Measurements from ENCODE around the gene HEATR5B.
"Not testable (repeated sequence)": the region's sequence is repeated elsewhere in the genome, so short reads cannot be mapped to it uniquely, and the experiment has no call there.

Gene HEATR5B

DNA sequence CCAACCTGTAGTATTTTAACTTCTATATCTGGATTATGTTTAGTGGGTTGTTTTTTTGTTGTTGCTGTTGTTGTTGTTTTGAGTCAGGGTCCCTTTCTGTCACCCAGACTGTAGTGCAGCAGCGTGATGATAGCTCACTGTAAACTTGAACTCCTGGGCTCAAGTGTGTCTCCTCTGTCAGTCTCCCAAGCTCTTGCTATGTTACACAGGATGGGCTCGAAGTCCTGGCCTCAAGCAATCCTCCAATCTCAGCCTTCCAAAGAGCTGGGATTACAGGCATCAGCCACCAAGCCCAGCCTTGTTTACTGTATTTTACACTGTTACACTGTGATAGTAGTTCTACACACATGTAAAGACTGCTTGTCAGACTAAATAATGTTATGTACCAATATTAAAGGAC lies 108.1 kb downstream of the HEATR5B start:
- no peak for FAIRE-seq

DNA sequence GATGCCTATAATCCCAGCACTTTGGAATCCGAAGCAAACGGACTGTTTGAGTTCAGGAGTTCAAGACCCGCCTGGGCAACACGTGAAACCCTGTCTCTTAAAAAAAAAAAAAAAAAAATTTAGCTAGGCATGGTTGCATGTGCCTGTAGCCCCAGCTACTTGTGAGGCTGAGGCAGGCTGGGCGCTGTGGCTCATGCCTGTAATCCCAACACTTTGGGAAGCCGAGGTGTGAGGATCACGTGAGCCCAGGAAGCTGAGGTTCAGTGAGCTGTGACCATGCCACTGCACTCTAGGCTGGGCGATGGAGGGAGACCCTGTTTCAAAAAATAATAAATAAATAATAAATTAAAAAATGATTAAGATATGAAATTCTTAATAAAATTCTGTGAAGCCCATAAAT lies 108.9 kb downstream of the HEATR5B start:
- FAIRE-seq, result no peak

DNA sequence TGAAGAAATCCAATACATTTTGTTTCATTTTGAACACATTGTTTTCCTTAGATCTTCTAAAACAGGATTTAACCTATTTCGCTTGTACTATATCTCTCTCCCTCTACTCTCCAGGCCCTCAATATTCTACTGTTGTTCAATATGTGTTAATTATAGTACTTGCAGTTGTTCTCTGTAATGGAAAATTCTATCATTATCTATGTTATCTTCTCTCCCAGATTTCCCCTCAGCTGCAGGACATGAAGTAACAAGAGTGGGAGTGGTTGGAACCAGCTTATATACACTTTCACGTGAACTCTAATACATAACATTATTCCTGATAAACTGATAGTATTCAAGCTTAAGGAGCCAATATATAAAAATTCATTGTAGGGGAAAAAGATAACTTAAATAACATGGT lies 110.9 kb downstream of the HEATR5B start:
- no peak for FAIRE-seq

DNA sequence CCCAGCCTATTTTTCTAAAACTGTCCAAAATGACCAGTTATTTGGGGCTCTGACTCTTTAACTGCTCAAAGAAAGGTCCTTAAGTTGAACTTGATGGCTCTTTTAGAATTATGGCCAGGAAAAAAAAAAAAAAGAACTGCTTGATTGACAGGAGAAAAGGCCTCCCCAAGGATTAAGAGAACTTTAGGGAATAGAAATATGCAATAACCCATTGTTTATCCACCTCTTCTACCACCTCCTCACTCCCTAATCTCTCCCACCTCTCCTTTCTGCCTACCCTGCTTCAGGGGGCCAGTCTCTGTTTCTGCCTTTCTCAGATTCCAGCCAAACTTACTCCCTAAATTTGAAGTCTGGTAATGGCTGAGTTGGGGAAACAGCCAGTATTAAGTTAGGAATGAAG lies 112.2 kb downstream of the HEATR5B start:
- FAIRE-seq, result no peak

DNA sequence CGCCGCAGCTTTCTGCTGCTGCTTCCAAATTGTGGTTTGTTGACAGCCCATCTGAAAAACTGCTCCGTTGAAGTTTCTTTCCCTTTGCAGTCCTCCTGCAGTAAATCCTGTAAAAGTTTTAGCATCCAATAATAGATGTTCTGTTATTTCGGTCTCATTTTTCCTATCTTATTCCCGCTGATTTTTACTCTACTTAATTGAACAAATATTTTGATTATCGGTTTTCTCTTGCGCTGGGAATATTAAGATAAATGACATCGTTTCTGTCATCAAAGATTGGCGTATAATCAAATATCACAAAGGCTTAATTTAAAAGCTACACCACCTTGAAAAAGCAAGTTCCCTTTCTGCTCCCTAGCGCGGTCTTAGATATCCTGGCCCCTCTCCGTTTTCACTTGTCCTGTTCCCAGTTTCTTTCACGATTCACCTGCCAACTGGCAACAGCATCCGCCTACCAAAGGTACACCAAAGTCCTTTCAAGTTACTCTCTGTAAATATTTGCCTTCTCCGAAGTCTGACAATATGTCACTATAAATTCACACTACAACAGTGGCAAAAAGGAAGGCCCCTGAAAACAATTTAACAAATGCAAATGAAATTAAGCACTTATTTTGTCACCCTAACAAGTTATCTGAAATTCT lies 116.8 kb downstream of the HEATR5B start:
- no peak for FAIRE-seq

DNA sequence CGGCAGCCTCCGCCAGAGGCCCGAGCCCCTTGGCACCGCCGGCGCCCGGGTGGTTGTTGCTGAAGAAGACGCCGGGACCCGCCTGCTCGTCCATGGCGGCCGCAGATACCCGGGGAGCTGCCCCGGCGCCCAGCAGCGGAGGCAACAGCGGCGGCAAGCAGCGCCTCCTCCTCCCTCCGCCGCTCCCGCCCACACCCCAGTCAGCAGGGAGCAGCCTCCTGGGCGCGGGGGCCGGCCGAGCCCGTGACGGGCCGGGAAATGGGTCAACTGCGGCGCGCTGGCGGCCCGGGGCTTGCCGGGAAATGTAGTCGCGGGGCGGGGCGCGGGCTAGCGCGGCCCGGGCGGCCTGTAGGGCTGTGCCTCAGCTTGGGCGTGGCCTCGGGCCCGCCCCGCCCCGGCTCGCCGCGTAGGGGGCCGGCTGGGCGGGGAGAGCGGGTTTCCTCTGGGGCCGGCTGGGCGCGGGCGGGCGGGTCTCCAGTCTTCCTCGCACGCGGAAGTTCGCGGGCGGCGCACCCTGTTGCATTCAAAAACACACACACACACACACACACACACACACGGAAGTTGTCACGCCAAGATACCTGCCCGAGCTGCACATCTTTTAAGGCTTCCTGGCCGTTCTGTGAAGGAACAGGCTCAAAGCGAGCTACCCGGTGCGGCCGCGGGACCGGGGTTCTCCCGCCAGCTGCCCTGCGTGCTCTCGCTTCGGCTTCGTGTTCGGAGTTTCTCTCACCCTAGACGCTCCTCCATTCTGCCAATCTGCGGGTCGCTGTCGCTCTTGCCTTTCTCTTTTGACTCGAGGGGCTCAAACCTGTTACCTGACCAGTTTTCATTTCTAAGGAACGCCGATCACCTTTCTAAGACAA lies 117.6 kb downstream of the HEATR5B start, which contains the start of gene STRN:
STRN (minus strand) TSS at position 167 of the 866 bp plus-strand sequence; CDS start at position 94, 73 bp downstream.
- FAIRE-seq, result no peak

DNA sequence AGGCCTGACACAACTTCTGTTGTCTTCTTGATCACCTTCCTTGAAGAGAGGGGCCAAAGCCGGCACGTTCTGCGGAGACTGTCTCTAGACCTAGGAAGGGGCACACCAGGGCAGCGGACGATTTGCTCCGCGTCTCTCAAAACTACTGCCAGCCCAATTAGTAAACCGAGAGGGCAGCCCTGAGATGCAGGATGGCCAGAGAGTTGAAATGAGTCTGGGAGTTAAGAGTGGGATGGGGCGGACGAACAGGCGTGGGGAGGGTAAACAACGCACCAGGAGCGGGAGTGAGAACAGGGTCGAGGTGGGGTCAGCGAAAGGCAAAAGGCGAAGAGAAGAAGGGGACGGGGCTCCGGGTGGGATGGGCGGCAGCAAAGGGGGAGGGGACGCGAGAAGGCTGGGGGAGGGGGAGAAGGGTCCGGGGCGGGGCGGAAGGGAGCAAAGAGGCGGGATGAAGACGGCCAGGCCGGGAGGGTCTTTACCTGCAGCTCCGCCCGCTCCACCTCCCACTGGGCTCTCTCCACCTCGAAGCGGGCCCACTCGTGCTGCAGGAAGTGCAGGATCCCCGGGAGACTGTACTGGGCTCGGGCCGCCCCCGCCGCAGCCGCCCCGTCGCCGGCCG lies 118.3 kb downstream of the HEATR5B start:
- no peak for FAIRE-seq

DNA sequence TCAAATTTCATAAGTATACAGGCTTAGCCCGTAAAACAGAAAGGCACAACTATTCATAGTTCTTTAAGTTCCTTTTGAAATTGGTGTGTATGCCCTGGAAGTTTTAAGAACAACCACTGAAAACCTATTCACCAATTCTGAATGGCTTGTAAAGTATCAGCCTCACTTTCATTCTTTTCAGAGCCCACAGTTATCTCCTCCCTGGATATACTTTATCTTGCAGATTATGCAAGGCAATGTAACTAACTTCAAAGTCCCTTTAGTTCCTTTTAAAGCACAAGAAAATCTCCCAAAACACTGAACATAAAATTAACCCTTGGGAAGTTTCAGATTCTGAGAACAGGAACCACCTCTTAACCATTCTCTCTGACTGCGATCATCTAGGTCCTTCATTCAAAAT lies 119.0 kb downstream of the HEATR5B start:
- FAIRE-seq, result no peak

DNA sequence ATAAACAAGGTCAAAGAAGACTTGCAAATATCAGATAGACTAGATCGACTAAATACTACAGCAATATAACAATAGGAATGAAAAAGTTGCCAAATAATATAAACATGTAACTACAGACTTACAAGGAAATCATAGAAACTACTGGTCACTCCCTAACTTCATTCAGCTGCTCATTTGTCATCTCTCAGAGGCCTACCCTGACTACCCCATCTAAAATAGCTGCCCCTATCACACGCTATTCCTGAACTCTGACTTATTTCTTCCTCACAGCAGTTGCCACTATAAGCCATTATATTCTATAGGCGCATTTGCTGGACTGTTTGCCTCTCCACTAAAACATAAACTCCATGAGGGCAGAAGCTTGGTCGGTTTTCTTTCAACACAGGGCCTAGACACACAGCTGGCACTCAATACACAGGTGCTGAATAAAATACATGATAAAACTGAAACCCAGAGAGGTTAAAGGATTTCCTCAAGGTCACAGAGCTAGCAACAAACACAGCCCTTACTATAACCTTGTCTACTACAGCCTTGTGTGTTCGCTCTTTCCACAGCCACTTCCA lies 119.6 kb downstream of the HEATR5B start:
- FAIRE-seq, result no peak

DNA sequence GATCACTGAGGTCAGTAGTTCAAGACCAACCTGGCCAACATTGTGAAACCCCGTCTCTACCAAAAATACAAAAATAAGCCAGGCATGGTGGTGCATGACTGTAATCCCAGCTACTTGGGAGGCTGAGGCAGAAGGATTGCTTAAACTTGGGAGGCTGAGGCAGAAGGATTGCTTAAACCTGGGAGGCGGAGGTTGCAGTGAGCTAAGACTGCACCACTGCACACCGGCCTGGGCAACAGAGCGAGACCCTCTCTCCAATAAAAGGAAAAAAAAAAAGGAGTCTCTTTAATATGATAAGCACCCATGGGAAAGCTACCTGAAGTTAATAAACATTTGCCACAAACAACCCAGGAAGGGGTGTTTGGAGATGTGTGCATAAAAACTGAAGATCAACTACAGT lies 120.4 kb downstream of the HEATR5B start:
- no peak for FAIRE-seq

DNA sequence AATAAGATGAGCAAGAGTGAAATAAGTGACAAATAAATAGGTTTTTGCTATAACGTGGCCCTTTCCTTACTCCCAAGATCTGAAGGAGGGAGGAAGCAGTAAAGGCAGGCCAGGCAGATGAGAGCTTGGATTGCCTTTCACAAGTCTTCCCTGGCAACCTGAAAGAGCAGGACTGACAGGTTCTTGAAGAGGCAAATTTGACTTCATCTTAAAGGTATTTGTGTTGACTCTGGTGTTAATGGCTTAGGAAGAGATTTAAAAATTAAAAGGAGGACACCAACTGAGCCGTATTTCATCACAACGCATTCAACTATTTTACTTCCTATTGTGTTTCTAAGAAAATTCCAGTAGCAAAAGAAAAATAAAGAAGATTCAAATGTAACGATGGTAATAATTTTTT lies 121.1 kb downstream of the HEATR5B start:
- no peak for FAIRE-seq

DNA sequence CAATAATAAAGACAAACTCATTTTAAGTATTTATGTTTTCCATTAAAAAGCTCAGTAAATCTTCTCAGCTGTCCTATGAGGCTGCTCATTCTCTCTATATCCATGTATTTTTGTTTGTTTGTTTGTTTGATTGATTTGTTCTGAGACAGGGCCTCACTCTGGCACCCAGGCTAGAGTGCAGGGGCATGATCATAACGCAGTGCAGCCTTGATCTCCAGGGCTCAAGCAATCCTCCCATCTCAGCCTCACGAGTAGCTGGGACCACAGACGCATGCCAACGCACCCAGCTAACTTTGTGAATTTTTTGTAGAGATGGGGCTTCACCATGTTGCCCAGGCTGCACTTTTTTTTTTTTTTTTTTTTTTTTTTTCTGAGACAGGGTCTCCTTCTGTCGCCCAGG lies 123.4 kb downstream of the HEATR5B start:
- no peak for FAIRE-seq

DNA sequence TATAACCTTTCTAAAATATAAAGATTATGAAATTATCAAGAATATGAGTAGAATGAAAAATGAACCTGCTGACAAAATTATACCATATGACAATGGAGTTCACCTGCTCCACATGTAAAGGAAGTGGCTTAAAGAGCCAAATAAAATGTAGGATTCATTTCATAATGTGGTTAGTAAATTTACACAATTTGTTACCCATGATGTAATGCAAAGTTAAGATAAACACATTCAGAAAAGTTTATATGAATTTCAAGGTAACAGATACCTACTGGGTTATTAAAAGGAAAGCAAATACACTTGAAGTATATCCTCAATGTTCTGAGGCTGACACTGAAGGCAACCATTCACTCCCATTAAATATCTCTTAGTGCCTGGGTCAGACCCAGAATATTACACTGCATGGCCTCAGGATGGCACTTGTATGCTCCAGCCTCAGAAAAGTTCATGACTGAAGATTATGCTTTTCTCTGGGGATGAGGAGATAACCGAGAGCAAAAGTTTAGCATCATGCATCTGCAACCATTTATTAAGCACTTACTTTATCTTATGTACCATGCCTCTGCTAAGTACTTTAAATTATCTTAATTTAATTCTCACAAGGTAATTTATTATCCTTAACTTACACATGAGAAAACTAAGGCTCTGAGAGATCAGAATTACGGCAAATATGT lies 124.0 kb downstream of the HEATR5B start:
- no peak for FAIRE-seq

DNA sequence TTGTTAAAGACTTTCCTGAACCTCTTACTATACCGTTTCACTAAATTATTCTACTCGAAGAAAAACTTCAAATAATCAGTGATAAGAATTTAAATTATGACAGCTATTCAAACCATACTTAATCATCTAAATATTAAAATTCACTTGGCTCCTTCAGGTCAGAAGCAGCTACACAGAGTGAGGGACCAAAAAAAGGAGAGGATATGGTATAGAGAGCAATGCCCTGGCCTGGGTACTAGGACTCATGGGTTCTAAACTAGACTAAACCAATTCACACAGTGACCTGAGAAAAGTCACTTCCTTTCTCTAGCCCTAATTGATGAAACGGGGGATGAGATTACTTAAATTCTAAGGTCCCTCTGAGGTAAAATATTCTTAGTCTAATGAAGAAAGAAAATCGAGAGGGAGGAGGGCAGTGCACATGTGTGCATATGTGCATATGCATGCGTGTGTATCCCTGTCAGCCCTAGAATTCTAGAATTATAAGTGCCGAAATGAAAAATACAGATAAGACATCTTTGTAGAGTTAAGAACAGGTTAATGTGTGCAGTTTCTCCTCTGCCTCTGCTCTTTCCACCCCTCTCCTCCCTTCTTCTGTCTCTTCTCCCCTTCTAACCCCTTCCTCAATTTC lies 129.1 kb downstream of the HEATR5B start:
- FAIRE-seq, result no peak

DNA sequence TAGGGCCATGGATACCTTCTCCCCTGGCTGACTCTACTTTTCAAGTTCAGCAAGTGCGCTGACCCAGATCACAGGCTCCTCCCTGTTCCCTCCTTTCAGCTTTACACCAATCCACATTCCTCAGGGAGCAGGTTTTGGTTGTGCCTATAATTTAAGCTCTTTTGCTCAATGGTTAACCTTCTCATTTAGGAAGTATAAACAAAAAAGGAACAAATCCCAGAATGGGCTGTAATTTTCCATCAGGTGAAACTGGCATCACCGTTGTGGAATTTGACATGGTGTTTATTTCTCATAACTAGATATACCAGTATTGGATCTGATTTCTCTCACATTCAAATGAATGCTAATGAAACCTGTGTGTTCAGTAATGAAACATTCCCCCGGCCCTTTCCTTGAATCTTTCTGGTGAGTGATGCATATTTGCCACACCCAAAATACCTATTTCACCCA lies 131.4 kb downstream of the HEATR5B start:
- no peak for FAIRE-seq

DNA sequence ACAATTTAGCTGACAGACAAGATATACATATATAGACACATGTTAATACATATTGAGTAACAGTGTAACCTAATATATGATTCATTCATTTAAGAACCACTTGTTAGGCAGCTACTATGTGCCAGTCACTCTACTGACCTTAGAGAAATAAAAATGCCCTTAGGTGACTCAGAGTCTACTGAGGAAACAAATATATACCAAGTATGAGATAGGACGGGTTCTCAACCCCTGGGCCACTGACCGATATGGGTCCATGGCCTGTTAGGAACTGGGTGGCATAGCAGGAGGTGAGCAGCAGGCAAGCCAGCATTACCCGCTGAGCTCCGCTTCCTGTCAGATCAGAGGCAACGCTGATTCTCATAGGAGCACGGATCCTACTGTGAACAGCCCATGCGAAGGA lies 132.6 kb downstream of the HEATR5B start:
- FAIRE-seq, result no peak

DNA sequence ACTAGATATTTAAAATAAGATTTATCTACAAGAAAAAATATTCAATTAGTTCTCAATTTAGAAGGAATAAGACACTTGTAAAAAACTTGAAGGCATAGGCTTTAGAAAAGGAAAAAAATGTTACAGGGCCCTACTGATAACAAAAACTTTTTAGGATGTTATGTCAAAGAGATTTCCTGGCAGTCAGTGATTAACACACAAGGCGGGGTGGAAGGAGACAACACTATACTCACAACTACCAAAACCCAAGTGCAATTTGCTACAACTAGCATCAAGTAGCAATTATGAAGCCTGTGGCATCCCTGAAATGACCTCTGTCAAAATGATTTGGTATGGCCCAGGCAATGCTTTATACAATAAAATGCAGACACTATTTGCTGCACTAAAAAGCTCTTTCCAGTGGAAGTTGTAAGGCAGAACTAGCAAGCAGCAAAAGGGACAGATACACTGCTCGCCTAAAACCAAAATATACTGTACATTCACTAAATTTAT lies 133.1 kb downstream of the HEATR5B start:
- no peak for FAIRE-seq

DNA sequence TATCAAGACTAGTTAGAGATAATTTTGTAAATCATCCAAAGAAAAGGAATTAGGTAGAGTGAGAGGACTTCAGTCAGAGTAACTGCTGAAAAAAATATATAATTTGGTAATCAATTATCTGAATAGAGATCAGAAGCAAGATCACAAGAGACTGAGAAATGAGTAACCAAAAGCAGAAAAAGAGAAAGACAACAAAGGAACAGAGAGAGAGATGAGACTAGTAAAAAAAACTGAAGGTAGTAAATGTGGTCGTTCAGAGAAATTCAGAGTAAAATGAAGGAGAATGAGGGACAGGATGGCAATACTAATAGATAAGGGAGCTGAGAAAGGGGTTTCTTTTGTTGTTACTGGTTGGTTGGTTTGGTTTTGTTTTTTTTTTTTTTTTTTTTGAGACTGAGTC lies 134.3 kb downstream of the HEATR5B start:
- no peak for FAIRE-seq

DNA sequence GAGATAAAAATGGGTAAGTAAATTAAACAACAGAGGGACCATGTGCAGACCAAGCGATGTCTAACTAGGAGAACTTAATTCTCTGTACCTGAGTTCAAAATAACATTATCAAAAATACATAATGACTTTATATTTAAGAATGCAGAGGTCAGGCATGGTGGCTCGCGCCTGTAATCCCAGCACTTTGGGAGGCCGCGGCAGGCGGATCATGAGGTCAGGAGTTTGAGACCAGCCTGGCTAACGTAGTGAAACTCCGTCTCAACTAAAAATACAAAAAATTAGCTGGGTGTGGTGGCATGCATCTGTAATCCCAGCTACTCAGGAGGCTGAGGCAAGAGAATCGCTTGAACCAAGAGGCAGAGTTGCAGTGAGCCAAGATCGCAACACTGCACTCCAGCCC lies 138.9 kb downstream of the HEATR5B start:
- FAIRE-seq, result not testable (repeated sequence)

DNA sequence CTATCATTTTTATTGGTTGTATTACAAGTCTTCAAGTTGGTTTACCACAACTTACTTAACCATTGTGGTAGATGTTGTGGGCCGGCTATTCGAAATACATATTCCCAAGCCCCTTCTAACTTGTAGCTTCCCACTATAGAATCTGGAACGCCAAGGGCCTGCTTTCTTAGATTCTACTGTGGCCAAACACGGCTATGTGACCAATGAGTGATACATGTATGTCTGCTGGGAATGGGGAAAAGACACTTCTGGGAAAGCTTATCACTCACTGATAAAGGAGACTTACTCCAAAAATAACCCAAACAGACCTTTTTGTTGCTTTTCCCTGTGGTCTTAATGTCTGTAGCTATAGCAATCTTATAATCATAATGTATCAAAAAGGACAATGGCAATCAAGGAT lies 142.3 kb downstream of the HEATR5B start:
- FAIRE-seq, result no peak

DNA sequence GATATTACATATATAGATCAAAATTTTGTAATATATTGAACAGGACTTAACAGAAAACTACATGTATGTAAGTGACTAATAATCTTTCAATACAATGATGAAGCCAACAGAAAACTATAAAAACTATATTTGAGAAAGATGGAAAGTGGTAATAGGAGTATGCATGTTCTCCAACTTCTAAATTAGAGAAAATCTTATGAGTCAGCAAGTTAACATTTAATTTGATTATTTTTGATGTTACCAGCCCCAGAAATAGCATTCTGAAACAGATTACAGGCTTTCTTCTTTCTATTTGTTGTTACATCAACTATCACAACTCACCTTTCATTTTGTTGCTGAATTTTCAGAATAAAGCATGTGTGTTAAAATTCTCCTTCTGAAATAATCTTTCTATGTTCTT lies 147.6 kb downstream of the HEATR5B start:
- peak; percentile 15 for FAIRE-seq

DNA sequence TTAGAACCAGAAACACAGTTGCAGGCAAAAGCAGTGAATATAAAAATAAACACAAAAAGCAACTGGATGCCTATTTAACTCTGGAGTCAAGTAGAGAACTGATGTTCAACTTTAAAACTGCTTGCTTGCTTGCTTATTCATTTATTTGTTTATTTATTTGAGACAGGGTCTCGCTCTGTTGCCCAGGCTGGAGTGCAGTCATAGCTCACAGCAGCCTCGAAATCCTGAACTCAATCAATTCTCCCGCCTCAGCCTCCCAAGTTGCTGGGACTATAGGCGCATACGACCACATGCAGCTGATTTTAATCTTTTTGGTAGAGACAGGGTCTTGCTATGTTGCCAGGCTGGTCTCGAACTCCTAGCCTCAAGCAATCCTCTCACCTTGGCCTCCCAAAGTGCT lies 152.5 kb downstream of the HEATR5B start:
- FAIRE-seq, result not testable (repeated sequence)
